ENCODE measurements around the gene PLPPR1. TPM values are rescaled to one million over a fixed set of nuclear protein-coding genes. Genes with fewer than 3 reads are reported as not detected.

Gene PLPPR1
- total RNA-seq, 4 donors from 2014 or later = 0.47 to 0.57 TPM; not detected in 2

GRCh38 chr9:100999906-101000544, 28.5 kb upstream of the PLPPR1 start:
- intact Hi-C loops (cut with DNase I) = no loop called here
- no peak overlapping the region for H3K4me3 ChIP-seq
- DNase-seq = no peak
- TF ChIP-seq POLR2A (IDR thresholded peaks at IDR 0.05) = no peak
- TF ChIP-seq, protein P1, sequence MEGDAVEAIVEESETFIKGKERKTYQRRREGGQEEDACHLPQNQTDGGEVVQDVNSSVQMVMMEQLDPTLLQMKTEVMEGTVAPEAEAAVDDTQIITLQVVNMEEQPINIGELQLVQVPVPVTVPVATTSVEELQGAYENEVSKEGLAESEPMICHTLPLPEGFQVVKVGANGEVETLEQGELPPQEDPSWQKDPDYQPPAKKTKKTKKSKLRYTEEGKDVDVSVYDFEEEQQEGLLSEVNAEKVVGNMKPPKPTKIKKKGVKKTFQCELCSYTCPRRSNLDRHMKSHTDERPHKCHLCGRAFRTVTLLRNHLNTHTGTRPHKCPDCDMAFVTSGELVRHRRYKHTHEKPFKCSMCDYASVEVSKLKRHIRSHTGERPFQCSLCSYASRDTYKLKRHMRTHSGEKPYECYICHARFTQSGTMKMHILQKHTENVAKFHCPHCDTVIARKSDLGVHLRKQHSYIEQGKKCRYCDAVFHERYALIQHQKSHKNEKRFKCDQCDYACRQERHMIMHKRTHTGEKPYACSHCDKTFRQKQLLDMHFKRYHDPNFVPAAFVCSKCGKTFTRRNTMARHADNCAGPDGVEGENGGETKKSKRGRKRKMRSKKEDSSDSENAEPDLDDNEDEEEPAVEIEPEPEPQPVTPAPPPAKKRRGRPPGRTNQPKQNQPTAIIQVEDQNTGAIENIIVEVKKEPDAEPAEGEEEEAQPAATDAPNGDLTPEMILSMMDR (IDR thresholded peaks at IDR 0.05) = no peak
- 44 to 50% methylated on average over 5 of the region's 5 CpGs for WGBS, 2 donors
- no peaks in the 10 kb centered on the region for H3K36me3 ChIP-seq
- no peaks in the 10 kb centered on the region for H3K4me1 ChIP-seq
- no peaks in the 10 kb centered on the region for H3K27me3 ChIP-seq
- no peak overlapping the region for H3K27ac ChIP-seq
- H3K9me3 ChIP-seq = no peaks in the 10 kb centered on the region

- Histone ChIP-seq H3K36me3 (no peaks in the 10 kb centered on the region), H3K9me3 (peaks cover 0 to 10% (median 0%) of the 10 kb centered on the region in 3 donors), H3K27ac (no peak overlapping the region), H3K27me3 (no peaks in the 10 kb centered on the region), H3K4me3 (no peak overlapping the region), H3K4me1 (no peaks in the 10 kb centered on the region)
- DNase-seq = no peak
- intact Hi-C loops (cut with DNase I) = no loop called here
- TF ChIP-seq, protein P1 (IDR thresholded peaks at IDR 0.05) = no peak
- no peak for TF ChIP-seq POLR2A (IDR thresholded peaks at IDR 0.05)
- WGBS, 2 donors = 62 to 76% methylated on average over 3 of the region's 3 CpGs
These were observed 23.3 kb upstream of the PLPPR1 start for GRCh38 chr9:101005246-101005645.

- no peak overlapping the region for H3K27ac ChIP-seq
- WGBS, 2 donors = 23 to 42% methylated on average over 2 of the region's 2 CpGs
- H3K27me3 ChIP-seq = no peaks in the 10 kb centered on the region
- H3K4me3 ChIP-seq = no peak overlapping the region
- intact Hi-C loops (cut with DNase I) = no loop called here
- TF ChIP-seq POLR2A (IDR thresholded peaks at IDR 0.05) = no peak
- TF ChIP-seq, protein P1 (IDR thresholded peaks at IDR 0.05) = no peak
- no peaks in the 10 kb centered on the region for H3K9me3 ChIP-seq
- H3K36me3 ChIP-seq = no peaks in the 10 kb centered on the region
- no peak for DNase-seq
- no peaks in the 10 kb centered on the region for H3K4me1 ChIP-seq
These were observed 14.0 kb upstream of the PLPPR1 start for GRCh38 chr9:101014566-101014965.

DNA sequence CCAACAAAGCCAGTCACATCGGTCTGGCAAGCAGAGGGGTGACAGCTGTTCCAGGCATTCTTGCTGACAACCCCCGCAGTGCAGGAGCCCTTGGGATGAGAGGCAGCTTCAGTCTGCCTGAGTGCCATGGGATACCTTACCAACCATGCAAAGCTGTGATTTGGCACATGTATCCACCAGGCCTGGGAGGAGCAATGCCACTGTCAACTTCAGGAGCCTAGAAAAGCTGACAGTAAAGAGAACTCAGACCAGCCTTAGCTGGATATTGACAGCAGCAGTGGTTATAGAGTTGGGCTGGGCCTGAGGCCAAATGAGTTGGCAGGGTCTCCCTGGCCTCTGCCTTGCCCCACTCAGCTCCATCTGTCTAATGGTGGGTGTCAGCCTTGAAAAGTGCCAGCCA, 10.1 kb upstream of the PLPPR1 start:
- intact Hi-C loops (cut with DNase I) = no loop called here
- Histone ChIP-seq H3K9me3 (no peaks in the 10 kb centered on the region), H3K27me3 (peaks cover 0 to 2% (median 0%) of the 10 kb centered on the region in 4 donors), H3K4me3 (no peak overlapping the region), H3K36me3 (no peaks in the 10 kb centered on the region), H3K27ac (no peak overlapping the region), H3K4me1 (no peaks in the 10 kb centered on the region)
- 57 to 78% methylated on average over 1 to 2 of the region's 2 CpGs for WGBS, 2 donors
- TF ChIP-seq POLR2A (IDR thresholded peaks at IDR 0.05) = no peak
- TF ChIP-seq, protein P1 (IDR thresholded peaks at IDR 0.05) = no peak
- DNase-seq = no peak

DNA sequence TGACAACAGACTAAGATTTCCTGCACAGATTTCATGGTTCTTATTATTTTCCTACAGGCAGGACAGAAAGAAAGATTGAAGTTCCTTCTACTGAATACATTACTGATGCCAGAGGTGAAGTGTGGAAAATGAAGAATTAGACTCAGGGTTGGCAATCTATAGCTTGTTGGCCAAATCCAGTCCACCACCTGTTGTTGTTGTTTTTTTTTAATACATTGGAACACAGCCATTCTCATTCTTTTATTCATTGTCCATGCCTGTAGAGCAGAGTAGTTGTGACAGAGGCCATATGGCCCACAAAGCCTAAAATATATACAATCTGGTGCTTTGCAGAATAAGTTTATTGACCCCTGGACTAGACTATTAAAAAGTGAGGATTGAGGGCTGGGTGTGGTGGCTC, 5.8 kb upstream of the PLPPR1 start:
- intact Hi-C loops (cut with DNase I) = no loop called here
- H3K4me3 ChIP-seq = no peak overlapping the region
- peaks cover 0 to 24% (median 0%) of the 10 kb centered on the region in 4 donors for H3K27me3 ChIP-seq
- H3K4me1 ChIP-seq = no peaks in the 10 kb centered on the region
- H3K9me3 ChIP-seq = no peaks in the 10 kb centered on the region
- no peak overlapping the region for H3K27ac ChIP-seq
- TF ChIP-seq, protein P1 (IDR thresholded peaks at IDR 0.05) = no peak
- TF ChIP-seq POLR2A (IDR thresholded peaks at IDR 0.05) = no peak
- H3K36me3 ChIP-seq = no peaks in the 10 kb centered on the region
- no peak for DNase-seq
